Astrocyte of the hippocampus (primary cell): Measurements from ENCODE around the gene KCNQ1OT1.

Source experiments
- DNase-seq: peaks from one replicate; pipeline ENCODE4 v3.0.0; 2011; ENCODE audit warnings: low read depth, low spot score

The KCNQ1OT1 gene

DNA sequence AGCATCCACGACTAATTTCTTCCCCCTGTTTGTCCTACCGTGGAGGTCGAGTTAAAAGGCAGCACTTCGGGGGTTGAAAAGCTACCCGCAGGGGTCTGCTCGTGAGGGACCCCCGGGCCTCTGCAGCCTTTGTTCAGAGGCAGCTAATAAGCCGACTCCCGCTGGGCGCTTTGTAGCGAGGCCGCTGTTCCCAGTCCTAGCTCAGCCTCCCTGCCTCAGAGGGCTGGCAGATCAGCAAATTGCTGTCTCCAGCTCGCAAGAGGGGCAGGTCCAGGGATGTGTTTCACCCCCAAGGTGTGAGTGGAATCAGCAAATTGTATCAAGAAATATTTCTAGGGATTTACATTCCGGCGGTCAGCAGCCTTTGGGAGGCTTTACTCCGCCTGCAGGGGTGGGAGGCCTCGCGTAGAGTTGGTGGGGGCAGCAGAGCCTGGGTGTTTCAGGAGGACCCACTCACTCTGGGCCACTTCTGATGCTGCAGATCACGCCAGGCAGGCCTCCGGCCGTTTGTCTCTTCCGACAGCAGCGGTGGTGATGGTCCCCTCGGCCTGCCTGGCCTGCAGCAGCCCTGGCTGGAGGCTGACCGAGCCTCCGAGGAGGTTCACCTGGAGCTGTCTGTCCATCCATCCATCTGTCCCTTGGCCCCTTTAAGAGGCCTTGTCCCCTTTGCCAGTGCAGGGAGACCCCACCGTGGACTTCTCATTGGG lies 21.6 kb upstream of the KCNQ1OT1 start:
- DNase-seq = peak; percentile 58

DNA sequence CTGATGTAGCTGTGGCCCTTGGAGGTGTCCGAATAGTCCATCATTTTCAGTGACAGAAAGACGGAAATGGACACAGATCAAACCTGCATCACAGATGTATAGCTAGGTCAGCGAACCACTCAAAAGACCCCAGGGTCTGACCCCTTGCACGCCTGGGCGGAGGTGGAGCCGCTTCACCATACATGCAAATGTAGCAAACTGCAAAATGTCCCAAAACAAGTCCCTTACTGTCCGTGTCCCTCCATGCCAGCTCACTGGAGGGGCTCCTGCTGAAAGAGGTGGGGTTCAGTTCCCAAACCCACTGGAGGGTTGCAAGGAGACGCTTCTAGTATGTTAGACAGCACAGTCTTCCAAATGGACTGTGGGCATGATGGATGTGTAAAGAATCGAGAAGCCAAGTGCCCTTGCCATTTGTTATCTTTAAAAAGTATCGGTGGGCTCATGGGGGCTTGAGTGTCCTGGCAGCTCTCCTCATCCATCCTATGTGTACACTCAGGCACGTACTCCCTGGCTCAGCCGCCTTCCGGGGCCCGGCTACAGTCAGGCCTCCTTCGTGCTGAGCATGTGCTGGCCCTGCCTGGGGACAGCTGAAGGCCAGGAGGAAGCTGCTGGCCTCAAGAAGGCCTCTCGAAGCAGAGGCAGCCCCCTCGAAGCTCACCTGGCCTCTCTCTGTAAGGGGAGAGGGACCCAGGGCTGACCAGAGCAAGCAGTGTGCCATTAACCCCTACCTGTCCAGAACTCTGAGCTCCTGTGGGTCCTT lies 20.2 kb upstream of the KCNQ1OT1 start:
- DNase-seq = no peak

DNA sequence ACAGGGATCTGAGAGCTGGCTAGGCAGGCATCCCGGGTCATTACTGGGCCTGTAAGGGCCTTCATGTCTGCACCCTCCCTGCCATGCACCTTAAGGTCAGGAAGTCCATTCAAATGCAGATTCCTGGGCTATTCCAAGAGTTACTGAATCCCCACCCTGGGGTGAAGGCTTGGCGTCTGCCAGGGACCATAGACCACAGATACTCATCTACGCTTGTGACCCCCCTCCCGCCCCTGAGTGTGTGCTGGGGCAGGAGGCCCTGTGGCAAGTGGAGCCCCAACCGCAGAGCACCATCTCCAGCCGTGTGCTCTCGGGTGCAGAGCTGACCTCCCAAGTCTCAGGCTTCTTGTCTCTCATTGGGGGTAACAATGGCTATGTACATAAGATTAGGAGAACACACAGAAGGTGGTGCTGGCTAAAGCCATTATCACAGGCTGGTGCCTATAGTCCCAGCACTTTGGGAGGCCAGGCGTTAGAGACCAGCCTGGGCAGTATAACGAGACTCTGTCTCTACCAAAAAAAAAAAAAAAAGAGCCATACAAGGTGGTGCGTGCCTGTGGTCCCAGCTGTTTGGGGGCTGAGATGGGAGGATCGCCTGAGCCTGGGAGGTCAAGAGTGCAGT lies 19.1 kb upstream of the KCNQ1OT1 start:
- DNase-seq = no peak

DNA sequence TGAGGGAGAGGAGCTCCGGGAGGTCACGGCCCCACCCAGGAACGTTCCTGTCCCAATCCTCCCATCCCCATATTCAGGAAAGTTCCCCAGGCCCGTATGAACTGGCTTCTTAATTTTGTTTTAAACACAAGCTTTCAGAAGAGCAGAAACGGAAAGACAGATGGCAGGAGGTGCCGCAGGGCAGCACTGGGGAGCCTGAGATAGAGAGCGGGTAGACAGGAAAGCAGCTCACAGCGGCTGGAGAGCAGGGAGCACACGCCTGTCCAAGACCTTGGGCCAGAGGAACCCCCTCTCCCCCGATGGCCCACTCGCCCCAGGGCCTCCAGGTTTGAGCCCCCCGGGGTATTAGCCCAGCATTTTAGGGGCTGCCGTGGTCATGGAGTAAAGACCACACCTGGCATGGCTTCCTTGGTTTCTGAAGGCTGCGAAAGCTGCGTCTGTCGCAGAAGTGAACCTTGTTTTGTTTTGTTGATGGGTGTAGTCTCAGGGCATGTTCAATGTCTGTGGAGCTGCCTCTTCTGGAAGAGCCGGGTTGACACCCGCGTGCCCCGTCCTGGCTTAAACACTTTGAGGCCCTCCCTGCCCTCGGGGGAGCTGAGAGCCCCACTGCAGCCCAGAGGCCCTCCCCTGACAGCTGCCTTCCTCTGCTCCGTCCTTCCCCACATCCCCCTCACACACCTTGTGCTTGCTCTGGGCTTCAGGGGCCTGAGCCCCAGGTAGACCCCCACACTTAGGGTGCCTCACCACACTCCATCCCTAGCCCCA lies 17.9 kb upstream of the KCNQ1OT1 start:
- DNase-seq = no peak

DNA sequence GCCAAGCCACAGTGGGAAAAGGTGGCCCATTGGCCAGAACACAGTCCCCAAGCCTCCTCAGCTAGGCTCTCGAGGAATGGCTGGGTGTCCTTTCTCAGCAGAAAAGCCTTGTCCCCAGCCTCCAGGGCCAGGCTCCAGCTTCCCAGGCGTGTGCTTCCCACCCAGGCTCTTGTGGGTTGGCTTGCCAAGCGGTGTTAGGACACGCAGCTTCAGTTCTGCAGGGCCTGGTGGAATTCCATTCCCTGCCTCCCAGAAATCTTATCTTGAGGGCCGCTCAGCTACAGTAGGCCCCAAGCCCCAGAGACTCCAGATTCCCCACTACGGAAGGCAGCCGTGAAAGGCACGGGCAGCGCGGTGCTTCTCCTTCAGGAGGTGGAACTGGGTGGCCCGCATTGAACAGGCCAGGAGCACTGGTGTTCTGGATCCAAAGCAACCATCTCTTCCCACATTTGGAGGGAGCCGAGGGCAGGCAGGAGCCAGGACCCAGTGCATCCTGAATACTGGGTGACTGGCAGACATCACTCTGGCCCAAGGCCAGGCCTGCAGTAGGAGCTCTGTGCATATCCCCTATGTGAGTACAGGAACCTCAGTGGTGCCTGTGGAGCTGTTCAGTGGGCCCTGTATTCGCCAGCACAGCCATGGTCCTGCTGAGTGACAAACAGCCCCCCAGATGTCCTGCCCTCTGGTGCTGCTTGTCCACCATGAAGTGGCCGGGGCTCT lies 16.7 kb upstream of the KCNQ1OT1 start:
- DNase-seq = no peak

DNA sequence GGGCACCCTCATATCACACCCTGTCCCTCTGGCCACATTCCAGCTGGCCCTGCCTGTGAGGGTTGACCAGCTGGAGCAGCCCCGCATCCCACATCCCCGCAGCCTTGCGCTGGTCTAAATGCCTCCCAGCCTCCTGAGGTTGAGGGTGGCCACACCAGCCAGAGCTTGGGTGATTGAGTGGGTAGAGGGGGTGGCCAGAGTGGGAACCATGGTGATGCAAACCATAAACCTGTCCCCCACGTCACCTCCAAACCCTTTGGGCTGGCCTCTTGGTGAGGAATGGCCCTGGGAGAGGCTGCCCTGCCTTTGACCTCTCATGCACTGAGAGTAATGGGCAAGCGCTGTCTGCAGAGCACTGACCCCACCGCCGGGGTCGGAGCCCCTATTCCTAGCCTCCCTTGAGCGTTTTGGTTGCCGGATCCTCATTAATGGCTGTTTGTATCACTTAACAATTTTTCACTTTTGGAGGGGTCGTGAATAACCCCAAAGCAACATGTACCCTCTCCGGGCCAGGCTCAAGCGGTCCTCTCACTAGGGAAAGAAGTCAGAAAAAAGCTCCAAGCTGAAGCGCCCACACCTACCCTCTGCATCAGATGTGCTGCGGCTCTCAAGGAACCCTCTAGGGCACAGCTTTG lies 16.0 kb upstream of the KCNQ1OT1 start:
- no peak for DNase-seq

DNA sequence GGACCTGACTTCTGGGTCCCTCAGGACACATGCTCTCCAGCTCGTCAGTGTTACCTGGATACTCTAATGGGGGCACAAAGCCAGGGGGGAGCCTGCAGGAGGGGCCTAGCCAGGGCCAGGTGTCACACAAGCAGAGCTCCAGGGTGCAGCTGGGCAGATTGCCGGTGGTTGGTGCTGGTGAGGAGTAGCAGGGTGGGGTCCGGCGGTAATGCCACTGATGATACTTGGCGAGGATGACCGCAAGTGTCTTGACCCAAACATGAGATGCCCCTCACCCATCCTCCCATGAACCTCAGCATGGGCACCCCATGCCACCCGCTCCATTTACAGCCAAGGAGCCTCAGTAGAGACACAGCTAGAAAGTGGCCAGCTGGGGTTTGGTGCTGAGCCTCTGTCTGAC lies 15.1 kb upstream of the KCNQ1OT1 start:
- no peak for DNase-seq

DNA sequence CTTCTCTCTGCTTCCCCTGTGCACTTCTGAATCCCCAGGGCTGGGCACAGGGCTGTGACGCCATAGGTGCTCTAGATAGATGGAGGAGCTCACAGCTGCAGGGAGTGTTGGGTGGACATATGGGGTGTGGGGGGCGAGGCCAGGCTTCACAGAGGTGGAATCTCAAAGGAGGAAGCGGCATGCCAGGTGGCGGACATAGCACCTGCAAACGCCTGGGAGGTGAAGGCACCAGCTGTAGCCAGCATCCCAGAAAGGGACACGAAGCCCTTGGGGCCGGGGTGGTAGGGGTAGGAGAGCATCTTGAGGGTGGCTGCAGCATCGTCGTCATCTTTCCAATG lies 14.6 kb upstream of the KCNQ1OT1 start:
- DNase-seq = no peak

DNA sequence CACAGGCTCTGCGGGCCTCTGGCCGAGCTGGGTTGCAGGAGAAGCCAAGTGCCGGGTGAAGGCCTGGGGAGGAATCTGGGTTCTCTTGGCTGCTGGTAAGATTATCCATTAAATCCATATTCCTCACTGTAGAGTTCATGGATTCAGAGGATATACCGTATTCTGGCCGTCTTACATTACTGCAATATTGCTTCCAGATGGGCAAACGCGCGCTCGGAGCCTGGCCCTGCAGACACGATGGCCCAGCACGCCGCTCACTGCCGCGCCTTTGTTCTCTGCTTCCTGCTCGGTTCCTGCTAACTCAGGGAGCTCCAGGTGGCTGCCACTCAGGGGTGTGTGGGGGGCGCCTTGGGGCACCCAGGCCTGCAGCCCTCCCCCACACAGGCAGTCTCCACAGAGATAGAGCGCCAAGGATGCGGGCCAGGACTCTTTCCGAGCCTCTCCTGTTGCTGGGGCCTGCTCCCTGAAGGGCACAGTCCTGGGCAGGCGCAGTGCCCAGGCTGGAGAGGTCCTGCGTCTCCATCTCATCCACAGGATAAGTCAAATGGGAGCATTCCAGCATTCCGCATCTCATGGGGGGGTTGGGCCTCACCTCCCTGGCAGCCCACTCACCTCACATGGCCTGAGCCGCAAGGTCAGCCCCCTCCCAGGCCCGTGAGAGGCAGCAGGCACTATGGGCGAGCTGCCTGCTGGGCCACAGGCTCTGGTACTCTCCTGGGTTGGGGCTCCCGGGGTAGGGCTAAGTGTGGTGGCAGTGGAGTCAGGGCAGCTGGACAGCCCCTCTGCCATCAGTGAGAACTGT lies 14.1 kb upstream of the KCNQ1OT1 start:
- no peak for DNase-seq

DNA sequence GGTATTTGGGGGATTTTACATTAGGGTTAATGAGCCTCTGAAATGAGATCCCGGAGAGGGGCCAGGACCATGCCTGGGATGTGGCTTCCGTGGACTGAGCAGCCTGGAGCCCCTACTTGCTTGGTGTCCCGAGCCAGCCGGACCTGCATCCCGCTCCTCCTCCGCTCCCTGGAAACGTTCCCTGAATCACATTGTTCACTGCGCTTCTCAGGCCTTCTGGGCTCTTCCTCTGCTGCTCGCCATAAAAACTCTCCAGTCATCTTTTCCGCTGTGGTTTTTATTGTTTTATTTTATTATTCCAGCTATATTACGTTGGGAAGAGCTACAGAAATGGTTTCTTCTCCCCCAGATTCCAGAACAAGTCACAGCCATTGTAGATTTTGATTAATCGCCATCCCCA lies 13.3 kb upstream of the KCNQ1OT1 start:
- no peak for DNase-seq

DNA sequence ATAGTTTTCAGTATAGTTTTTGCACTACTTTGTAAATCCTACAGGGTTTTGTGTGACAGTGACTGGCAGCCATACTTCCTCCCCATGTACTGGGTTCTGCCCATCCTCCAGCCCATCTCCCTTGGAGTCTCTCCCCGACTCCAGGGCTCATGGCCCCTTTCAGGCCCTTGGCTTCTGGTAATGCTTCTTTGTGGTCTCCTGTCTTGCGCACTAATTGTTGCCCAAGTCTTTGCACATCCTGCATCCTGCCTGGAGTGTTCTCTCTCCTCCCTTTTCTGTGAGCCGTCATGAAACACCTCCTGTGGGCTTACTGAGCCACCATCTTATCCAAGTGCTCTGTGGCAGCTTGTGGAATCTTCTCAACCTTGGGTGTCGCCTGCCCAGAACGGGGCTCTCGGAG lies 11.4 kb upstream of the KCNQ1OT1 start:
- DNase-seq = no peak

DNA sequence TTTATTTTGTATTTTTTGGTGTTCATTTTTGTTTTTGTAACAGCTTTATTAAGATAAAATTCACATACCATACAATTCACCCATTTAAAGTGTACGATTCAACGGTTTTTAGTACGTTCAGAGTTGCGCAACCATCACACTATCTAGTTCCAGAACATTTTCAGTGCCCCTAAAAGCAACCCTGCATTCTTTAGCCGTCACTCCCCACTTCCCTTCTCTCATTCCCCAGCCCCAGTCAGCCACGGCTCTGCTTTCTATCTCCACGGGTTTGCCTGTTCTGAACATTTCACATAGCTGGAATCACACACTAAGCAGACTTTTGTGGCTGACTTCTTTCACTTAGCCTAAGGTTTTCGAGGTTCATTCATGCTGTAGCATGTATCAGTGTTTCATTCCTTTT lies 9.6 kb upstream of the KCNQ1OT1 start:
- DNase-seq = no peak

DNA sequence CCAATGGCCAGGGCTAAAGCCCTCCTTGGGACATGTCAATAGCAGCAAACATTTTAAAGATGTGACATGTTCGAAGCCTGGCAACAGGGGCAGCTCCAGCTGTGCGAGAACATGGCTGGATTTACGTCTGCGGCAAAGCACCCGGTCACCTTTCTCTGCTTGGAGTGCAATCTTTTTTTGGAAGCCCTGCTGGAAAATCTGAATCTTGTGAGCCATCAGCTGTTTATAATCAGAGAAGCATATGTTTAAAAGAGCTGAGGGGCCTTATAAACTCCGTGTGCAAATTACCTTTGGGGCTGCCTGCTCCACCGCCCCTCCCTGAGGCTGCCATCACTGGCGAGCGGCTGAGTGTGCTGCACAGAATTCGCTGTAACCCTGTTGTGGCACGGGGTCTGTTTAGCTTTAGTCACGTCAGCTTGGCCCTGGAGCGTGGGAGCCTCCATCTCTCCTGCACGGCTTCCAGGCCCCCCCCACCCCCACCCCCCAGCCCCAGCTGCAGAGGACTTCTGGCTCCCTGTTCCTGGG lies 9.0 kb upstream of the KCNQ1OT1 start:
- no peak for DNase-seq

DNA sequence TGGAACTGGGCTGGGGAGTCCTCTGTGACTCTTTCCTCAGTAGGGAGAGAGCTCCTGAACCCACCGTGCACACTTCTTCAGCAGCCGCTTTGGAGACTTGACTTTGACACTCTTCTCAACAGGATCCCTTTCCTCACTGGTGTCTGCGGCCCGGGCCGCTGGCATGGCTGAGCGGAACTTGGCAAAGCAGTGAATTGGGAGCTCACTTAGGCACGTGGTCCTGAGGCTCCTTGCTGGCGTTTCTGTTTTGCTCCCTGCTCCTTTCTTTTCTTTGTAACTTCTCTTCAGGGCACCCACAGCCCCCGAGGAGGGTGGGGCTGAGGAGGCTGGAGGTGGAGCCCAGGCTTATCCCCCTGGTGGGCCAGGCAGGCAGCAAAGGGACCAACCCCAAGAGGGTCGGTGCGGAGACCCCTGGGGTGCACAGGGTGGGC lies 8.4 kb upstream of the KCNQ1OT1 start:
- DNase-seq = peak; percentile 42

DNA sequence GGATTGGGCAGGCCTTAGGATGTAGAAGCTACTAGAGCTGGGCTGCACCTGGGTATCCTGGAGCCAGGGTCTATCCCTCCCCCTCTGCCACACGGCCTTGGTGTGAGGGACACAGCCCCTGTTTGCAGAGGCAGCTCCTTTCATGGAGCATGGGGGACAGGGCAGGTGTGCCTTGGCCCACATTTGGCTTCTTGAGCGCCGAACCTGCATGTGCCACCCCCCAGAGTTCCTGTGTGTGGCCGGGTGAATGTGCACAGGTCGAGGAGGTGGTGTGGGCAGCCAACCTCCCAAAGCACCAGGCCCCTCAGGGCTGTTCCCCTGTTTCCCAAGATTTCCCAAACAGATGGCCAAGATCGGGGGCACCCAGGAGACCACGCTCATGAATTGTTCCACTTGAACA lies 7.9 kb upstream of the KCNQ1OT1 start:
- no peak for DNase-seq

DNA sequence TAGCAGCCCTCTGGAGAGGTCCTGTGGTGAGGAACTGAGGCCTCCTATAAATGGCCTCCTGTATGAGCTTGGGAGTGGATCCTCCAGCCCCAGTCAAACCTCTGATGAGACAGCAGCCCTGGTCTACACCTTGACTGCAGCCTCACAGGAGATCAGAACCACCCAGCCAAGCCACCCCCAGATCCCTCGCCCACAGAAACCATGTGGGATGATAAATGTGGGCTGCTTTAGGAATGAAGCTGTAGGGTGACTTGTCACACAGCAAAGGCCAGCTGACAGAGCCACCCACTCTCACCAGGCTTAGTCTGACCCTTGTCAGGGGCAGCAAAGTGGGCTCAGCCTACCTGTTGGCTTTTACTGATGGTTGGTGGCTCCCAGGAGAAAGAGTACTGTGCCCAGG lies 6.5 kb upstream of the KCNQ1OT1 start:
- no peak for DNase-seq

DNA sequence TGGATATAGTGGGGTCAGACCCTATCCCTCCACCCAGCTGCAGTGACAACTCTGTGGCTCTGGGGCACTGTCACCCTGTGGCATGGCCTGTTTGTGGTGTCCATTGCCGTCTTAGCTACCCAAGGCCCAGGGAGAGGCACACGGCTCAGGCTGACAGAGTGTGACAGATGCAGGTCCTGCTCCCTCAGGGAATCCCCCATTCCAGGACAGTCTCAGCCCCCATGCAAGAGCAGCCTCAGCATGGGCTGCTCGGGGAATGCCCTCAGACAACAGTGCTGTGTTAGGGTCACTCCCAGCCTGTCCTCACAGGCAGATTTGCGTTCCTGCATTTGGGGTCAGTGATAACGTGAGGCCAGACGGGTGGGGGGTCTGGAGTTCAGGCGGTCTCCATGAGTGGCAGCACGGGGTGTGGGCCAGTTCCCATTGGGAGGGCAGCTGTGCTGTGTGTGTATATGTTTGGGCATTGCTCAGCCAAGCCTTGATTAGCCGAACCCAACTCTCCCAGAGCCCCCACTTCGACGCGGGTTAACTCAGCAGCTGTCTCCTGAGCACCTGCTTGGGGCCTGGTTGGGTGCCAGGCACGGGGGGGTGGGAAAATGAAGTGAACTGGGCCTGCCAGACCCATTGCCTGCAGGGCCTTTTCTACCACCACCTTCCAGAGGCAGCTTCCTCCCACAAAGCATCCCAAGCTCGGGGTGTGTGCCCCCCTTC lies 5.3 kb upstream of the KCNQ1OT1 start:
- no peak for DNase-seq

DNA sequence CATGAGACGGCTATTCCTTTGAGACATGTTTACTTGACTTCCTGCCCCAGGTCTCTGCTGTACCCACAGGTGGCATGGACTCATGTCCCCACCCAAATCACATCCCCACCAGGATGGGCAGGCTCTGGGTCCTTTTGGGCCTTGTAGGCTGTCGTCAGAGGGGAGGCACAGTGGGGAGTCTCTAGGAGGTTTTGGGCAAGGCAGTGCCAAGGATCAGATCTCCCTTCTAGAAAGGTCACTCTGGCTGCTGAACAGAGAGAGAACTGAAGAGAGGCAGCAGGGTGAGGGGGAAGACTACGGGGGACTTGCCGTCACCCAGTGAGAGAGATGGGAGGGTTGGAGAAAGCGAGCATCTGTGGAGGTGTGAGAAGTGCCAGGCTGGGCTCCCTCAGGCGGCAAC lies 4.6 kb upstream of the KCNQ1OT1 start:
- no peak for DNase-seq

DNA sequence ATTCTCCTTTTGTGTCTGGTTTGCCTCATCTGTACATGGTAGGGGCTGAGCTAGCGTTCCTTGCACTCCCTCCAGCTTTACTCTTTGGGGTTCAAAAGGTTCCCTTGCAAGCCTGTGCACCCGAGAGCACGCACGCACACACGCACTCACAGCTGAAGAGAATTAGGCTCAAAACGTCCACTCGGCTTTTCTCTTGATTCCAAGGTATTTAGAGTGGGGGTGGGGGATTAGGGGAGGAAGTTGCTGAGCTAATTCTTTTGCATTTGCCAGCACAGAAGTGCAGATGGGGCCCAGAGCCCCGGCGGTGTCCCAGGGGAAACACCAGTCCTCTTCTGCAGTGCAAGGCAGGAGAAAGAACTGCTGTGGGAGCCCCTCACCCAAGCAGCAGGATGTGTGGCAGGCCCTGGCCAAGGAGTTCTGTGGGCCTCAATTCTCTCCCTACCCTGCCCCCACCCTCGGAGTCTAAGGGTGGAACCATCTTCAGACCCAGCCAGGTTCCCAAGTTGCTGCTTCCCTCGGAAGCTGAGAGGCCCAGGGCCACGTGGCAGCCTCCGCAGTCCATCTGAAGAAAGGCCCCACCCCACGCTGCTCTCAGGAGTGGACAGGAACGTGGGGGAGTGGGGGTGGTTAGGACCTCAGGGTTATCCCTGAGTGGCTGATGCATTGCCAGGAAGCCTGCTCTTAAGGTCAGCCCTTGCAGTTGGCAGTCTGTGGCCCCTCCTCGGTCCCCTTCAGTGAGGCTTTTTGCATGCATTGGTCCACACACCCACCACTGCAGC lies 3.8 kb upstream of the KCNQ1OT1 start:
- DNase-seq = no peak
